DMS114 treated with DMSO at 0.1 percent for 48 hours (cell line): Measurements from ENCODE around the gene SRBD1.

ENCODE experiments used
- DNase-seq: peaks from one replicate; lab custom pipeline; 2025; ENCODE audit not compliant: unreplicated experiment; lab: John Stamatoyannopoulos, UW

Gene SRBD1

GRCh38 chr2:45380131-45380836 is 230.8 kb downstream of the SRBD1 start:
- DNase-seq: no peak

- no peak for DNase-seq
Observed at GRCh38 chr2:45379399-45380087, 231.5 kb downstream of the SRBD1 start.

- DNase-seq: no peak
Observed at GRCh38 chr2:45373534-45373933, 237.5 kb downstream of the SRBD1 start.

GRCh38 chr2:45370369-45370768 is 240.7 kb downstream of the SRBD1 start:
- DNase-seq: no peak

- DNase-seq: no peak
Observed at GRCh38 chr2:45368792-45369191, 242.3 kb downstream of the SRBD1 start.

GRCh38 chr2:45361666-45362065 is 249.4 kb downstream of the SRBD1 start:
- DNase-seq: no peak

GRCh38 chr2:45354776-45355175 is 256.3 kb downstream of the SRBD1 start:
- no peak for DNase-seq

GRCh38 chr2:45353879-45354278 is 257.2 kb downstream of the SRBD1 start:
- DNase-seq: no peak

- DNase-seq: no peak
Observed at GRCh38 chr2:45352506-45352905, 258.6 kb downstream of the SRBD1 start.

- DNase-seq: no peak
Observed at GRCh38 chr2:45345331-45346234, 265.5 kb downstream of the SRBD1 start.

GRCh38 chr2:45344502-45344901 is 266.6 kb downstream of the SRBD1 start:
- DNase-seq: no peak

GRCh38 chr2:45344071-45344470 is 267.0 kb downstream of the SRBD1 start:
- DNase-seq: no peak

GRCh38 chr2:45343251-45344017 is 267.6 kb downstream of the SRBD1 start:
- no peak for DNase-seq

- no peak for DNase-seq
Observed at GRCh38 chr2:45340318-45340717, 270.7 kb downstream of the SRBD1 start.

GRCh38 chr2:45339253-45339652 is 271.8 kb downstream of the SRBD1 start:
- DNase-seq: no peak
